Endothelial cell of umbilical vein (primary cell): Measurements from ENCODE around the gene SWT1. TPM values are rescaled to one million over a fixed set of nuclear protein-coding genes. Genes with fewer than 3 reads are reported as not detected.

Experiments used
- BruUV-seq: library from RNA; stranded (reverse); fragments of 400-500 nt; replicated peaks from 2 replicates; lab custom pipeline; 2021; lab: Mats Ljungman, UMichigan
- CTCF ChIA-PET: fragments of 300-600, 350-600 bp; sonication (Branson Sonifier 250); formaldehyde crosslinking; loops from one replicate; lab custom pipeline; 2021; ENCODE audit warnings: antibody characterized with exemption, inconsistent platforms; lab: Charles Lee
- POLR2A ChIA-PET: fragments of 300-600, 350-600 bp; sonication (Branson Sonifier 250); formaldehyde crosslinking; loops from one replicate; lab custom pipeline; 2021; ENCODE audit warnings: antibody characterized with exemption, inconsistent platforms; lab: Charles Lee
- DNase-seq: peaks from one replicate; pipeline ENCODE4 v3.0.0-alpha.2; 2011; ENCODE audit warnings: low read depth, low spot score
- FAIRE-seq: peaks from 2 replicates; lab custom pipeline; 2011; peaks lifted over from hg19 to GRCh38; lab: Jason Lieb, UNC
- H2AFZ ChIP-seq: 2 replicates; pipeline ENCODE4 v1.6.0; 2012; ENCODE audit warnings: low read depth, low read length, control low read depth, inconsistent platforms
- H3K27ac ChIP-seq: 2 replicates; pipeline ENCODE4 v1.5.1; 2011; ENCODE audit warnings: low read depth, mild to moderate bottlenecking, control low read depth, low read length, moderate library complexity; ENCODE audit not compliant: insufficient read depth
- H3K27me3 ChIP-seq, 2 experiments: 2 replicates each; pipeline versions ENCODE4 v1.6.0 to v1.6.1; 2011; ENCODE audit warnings: low read length in 2 of 2, mixed read lengths in 1 of 2; ENCODE audit not compliant: control insufficient read depth in 2 of 2, insufficient read depth in 2 of 2
- H3K36me3 ChIP-seq, 2 experiments: 2 replicates in 1 of 2; 3 replicates in 1 of 2; pipeline ENCODE4 v1.5.1; 2011; ENCODE audit warnings: low read length in 2 of 2, mild to moderate bottlenecking in 1 of 2, moderate library complexity in 1 of 2; ENCODE audit not compliant: control insufficient read depth in 2 of 2, insufficient read depth in 2 of 2; ENCODE audit errors: extremely low read depth in 1 of 2
- H3K4me1 ChIP-seq: 3 replicates; pipeline ENCODE4 v1.5.1; 2011; ENCODE audit warnings: mild to moderate bottlenecking, low read length; ENCODE audit not compliant: control insufficient read depth, insufficient read depth; ENCODE audit errors: extremely low read depth
- H3K4me2 ChIP-seq: 2 replicates; pipeline ENCODE4 v1.6.1; 2011; ENCODE audit warnings: low read length, control low read depth, mixed read lengths; ENCODE audit not compliant: insufficient read depth
- H3K4me3 ChIP-seq, 3 experiments: fragments of 200-600 bp in 1 of 3; sonication (generic), shearing (Covaris generic) in 1 of 3; replicated peaks in 1 of 3; 2 replicates each; pipeline ENCODE4 v1.5.1; 2011 to 2016; ENCODE audit warnings: control low read depth in 3 of 3, low read length in 3 of 3, mild to moderate bottlenecking in 2 of 3, inconsistent platforms in 1 of 3, low read depth in 1 of 3, moderate library complexity in 1 of 3; ENCODE audit not compliant: insufficient read depth in 1 of 3
- H3K79me2 ChIP-seq: 2 replicates; pipeline ENCODE4 v1.6.0; 2012; ENCODE audit warnings: low read length, inconsistent platforms; ENCODE audit not compliant: control insufficient read depth, insufficient read depth
- H3K9ac ChIP-seq: replicated peaks from 2 replicates; pipeline ENCODE3; 2011; ENCODE audit warnings: low read length, control low read depth; ENCODE audit not compliant: insufficient read depth; ENCODE audit errors: extremely low read depth
- H3K9me1 ChIP-seq: replicated peaks from 3 replicates; pipeline ENCODE4 v1.6.0; 2011; ENCODE audit warnings: mild to moderate bottlenecking, low read length; ENCODE audit not compliant: control insufficient read depth, insufficient read depth; ENCODE audit errors: extremely low read depth
- H3K9me3 ChIP-seq: replicated peaks from 2 replicates; pipeline ENCODE4 v1.5.1; 2012; ENCODE audit warnings: low read length, inconsistent platforms; ENCODE audit not compliant: control insufficient read depth, insufficient read depth
- H4K20me1 ChIP-seq: replicated peaks from 2 replicates; pipeline ENCODE3; 2011; ENCODE audit warnings: mild to moderate bottlenecking, low read length; ENCODE audit not compliant: control insufficient read depth, insufficient read depth; ENCODE audit errors: extremely low read depth
- CTCF ChIP-seq, 2 donors: IDR thresholded peaks; 1 replicate in 1 of 2; 2 replicates in 1 of 2; pipeline ENCODE4 v1.5.1; 2011; ENCODE audit warnings: low read length in 2 of 2, mild to moderate bottlenecking in 2 of 2, moderate library complexity in 2 of 2, control low read depth in 1 of 2, inconsistent platforms in 1 of 2, low read depth in 1 of 2; ENCODE audit not compliant: insufficient read depth in 1 of 2; ENCODE audit errors: extremely low read depth in 1 of 2
- EZH2 ChIP-seq: IDR thresholded peaks from 2 replicates; pipeline ENCODE4 v1.6.1; 2012; ENCODE audit warnings: borderline replicate concordance, low read depth, mild to moderate bottlenecking, moderate library complexity, low read length, inconsistent platforms; ENCODE audit not compliant: severe bottlenecking
- FOS ChIP-seq: IDR thresholded peaks from 2 replicates; pipeline ENCODE4 v1.6.1; 2011; ENCODE audit warnings: mild to moderate bottlenecking, low read length, moderate library complexity, borderline replicate concordance; ENCODE audit not compliant: insufficient read depth
- GATA2 ChIP-seq: IDR thresholded peaks from 2 replicates; pipeline ENCODE4 v1.7.0; 2011; ENCODE audit warnings: low read depth, mild to moderate bottlenecking, moderate library complexity, mixed read lengths, low read length; ENCODE audit not compliant: insufficient read length, insufficient read depth
- JUN ChIP-seq: IDR thresholded peaks from 2 replicates; pipeline ENCODE4 v1.6.1; 2011; ENCODE audit warnings: borderline replicate concordance, low read depth; ENCODE audit not compliant: insufficient read length, insufficient read depth
- MAX ChIP-seq: IDR thresholded peaks from 2 replicates; pipeline ENCODE4 v1.6.1; 2011; ENCODE audit not compliant: insufficient read depth, insufficient read length
- MYC ChIP-seq: IDR thresholded peaks from one replicate; pipeline ENCODE4 v1.6.1; 2011; ENCODE audit warnings: mild to moderate bottlenecking, low read depth, low read length
- POLR2A ChIP-seq: IDR thresholded peaks from 2 replicates; pipeline ENCODE4 v1.6.1; 2012; ENCODE audit warnings: low read depth, mild to moderate bottlenecking, control low read depth, low read length
- POLR2AphosphoS5 ChIP-seq: IDR thresholded peaks from 2 replicates; pipeline ENCODE4 v1.6.1; 2012; ENCODE audit warnings: low read depth, mild to moderate bottlenecking, control low read depth, low read length, moderate library complexity; ENCODE audit not compliant: insufficient read depth
- dilution Hi-C: fragments of 300-500 bp; cut with MboI; formaldehyde crosslinking; loops from one replicate; pipeline ENCODE4 v1.15.0; 2019; ENCODE audit warnings: low sequenced_read_pairs; ENCODE audit not compliant: extremely low pct_ligation_motif_present
- intact Hi-C: fragments of 100-400 bp; cut with micrococcal nuclease; formaldehyde crosslinking; loops from one replicate; pipeline ENCODE4 v1.10.0; 2022
- polyA plus RNA-seq, 4 experiments: library from polyadenylated mRNA; depleted of rRNA in 3 of 4; stranded (reverse) in 3 of 4; unstranded in 1 of 4; fragments of >200 nt; gene quantifications; 2 replicates each; pipeline versions ENCODE4 v1.2.1 to v1.2.3, GENCODE V29; 2011 to 2012; ENCODE audit warnings: missing spikeins in 1 of 4
- total RNA-seq: library from RNA; stranded (reverse); gene quantifications from 2 replicates; pipeline ENCODE4 v1.2.3, GENCODE V29; 2021

Gene SWT1
- total and polyA plus RNA-seq, 2 donors (not counting 3 experiments of a cell fraction or from before 2014, with no cell fraction given): 1.0 to 4.3 TPM

- ChIA-PET CTCF (interaction anchor here (1.2 to 1.7 kb wide), 2 partner anchors 334 to 358 kb away, joined by 3 to 11 read pairs; no protein-coding TSS in a partner anchor), POLR2A (no interaction called here)
- Histone ChIP-seq H4K20me1 (peaks cover 23% of the 10 kb centered on the region), H3K9me1 (peaks cover 2% of the 10 kb centered on the region), H3K4me3 (no peak overlapping the region), H3K27ac (no peak overlapping the region), H3K9me3 (no peaks in the 10 kb centered on the region), H3K27me3 (no peaks in the 10 kb centered on the region), H3K79me2 (peaks cover 85% of the 10 kb centered on the region), H3K4me1 (peaks cover 35% of the 10 kb centered on the region), H2AFZ (no peak overlapping the region), H3K4me2 (peak overlapping the region; percentile 95), H3K9ac (no peak overlapping the region), H3K36me3 (peaks cover 2 to 20% of the 10 kb centered on the region in 2 experiments)
- intact Hi-C loops (no loop called here), dilution Hi-C loops (no loop called here)
- no TSS peak for BruUV-seq
- no peak for DNase-seq
- TF ChIP-seq FOS: no peak
- no peak for TF ChIP-seq POLR2A
- no peak for TF ChIP-seq MAX
- no peak for TF ChIP-seq GATA2
- TF ChIP-seq POLR2AphosphoS5: no peak
- TF ChIP-seq EZH2: no peak
- TF ChIP-seq JUN: no peak
- no peak for TF ChIP-seq MYC
- no peak for TF ChIP-seq CTCF (IDR thresholded peaks at IDR 0.05; ENCODE audit: extremely low read depth in 1 of 2, insufficient read depth in 1 of 2, low read depth in 1 of 2, low read length in 2 of 2)
- no peak for FAIRE-seq
Measured at GRCh38 chr1:185312361-185313138, 155.6 kb downstream of the SWT1 start.
